NCI-H2029 (cell line): ENCODE measurements around the gene HOXB4.

ENCODE experiments used
- DNase-seq: peaks from one replicate; lab custom pipeline; 2025; lab: John Stamatoyannopoulos, UW

Gene HOXB4

DNA sequence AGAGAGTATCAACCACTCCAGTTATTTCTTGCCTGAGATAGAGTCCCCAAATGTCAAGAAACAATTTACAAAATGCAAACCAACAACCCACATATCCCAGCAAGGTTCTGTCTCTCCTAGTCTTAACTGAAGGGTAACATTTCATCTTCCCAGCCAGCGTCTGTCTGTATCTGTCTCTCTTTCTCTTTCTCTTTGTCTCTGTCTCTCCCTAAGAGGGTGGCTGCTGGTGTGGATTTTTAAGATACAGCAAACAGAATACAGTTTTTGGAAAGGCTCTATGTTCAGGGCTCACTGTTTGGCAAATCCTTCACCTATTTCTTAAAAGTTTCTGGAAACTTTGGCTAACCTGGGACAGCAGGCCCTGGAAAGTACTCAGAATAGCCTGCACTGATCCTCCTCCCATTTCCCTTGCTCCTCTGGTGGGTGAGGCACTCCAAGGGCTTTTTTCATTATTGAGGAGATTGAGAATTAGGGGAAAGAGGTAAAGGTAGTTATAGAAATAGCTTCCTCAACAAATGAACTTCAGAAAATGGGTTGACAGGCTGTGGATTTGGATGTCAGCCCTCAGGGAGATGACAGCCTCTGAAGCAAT, 6.2 kb downstream of the HOXB4 start:
- no peak for DNase-seq

DNA sequence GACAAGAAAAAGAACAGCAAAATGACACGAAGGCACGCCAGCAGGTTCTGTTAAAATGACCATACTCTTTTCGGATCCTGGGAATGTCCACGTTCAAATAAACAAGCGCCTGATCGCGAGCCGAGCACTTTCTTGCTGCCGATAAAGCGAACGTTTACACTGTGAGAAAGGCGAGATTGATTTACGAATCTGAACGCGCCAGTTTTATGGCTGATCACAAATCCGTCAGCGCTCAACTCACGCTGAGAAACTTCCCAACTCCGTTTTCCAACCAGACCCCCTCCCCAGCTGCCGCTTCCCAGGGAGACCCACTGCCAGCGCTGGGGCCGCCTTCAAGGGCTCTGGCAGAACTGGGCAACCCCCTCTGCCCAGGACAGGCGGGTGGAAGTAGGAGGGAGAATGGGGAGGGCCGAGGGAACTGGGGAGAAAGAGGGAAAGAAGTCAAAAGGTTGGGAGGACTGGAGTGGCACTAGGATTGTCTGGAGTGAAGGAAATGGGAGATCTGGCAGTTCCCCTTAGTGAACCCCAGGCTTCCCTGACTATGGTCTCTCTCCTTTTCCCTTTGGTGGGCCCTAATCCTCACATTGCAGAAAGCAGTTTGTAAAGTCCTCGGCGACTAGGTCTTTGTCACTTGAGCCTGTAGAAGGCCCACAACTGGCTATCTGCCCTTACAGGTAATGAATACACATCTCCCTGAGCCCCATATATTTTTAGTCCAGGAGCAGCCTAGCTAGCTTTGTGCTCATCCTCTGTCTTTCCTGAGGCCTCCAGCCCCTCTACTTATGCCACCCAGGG, 6.9 kb downstream of the HOXB4 start:
- no peak for DNase-seq

DNA sequence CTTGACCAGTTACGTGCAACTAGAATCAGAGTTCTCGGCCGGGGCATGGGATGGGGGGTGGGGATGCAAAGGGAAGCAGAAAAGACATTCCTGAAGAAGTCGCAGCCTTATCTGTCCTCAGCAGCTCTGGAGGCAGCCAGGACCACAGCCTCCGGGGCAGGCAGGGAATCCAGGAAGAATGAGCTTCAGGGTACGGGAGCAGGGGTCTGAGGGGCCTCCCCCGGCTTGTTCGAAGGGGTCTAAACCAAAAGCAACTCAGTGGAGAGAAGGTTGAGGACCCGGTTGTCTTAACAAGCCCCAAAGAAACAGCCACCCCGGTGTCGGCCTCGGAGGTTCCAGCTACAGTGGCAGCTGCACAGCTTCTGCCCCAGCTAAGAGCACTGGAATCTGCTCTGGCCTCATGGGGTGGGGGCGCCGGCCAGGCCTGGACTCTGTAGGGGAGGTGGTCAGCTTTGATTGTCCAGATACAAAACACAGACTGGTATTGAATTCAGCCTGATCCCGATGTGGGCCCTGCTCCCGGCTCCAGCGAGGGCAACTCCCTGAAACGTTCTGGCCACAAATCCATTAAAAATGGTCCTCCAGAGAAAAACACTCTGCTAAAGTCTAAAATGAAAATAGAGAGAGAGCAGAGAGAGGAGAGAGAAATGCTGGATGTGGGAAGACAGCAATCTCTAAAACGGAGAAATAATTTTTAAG, 7.7 kb downstream of the HOXB4 start:
- no peak for DNase-seq

DNA sequence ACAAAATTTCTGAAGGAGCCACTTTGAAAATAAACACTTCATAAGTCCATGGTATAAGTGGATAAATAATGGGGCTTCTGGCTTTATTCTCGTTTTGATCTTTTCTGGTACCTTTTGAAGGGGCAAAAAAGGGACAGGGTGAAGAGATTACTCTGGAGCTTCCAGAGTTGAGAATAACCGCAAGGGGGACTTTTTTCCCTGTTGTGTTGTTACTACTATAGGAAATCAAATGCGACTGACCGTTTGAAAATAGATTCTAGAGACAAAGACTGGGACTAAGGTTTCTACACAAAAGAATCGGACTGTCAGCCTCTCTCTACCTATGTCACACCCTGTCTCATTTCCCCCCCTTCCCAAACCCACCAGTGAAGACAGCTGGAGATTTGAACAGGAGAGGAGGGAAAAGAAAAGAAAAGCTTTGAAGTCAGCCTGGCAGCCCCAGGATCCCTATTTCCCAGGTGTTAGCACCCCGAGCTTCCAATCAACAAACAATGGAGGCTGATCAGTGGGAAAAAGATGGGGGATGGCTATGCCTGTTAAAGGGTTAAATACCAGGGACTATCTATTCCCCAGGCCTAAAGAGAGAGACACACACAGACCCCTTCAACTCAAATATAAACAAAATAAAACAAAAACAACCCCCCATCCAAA, 8.4 kb downstream of the HOXB4 start:
- no peak for DNase-seq

DNA sequence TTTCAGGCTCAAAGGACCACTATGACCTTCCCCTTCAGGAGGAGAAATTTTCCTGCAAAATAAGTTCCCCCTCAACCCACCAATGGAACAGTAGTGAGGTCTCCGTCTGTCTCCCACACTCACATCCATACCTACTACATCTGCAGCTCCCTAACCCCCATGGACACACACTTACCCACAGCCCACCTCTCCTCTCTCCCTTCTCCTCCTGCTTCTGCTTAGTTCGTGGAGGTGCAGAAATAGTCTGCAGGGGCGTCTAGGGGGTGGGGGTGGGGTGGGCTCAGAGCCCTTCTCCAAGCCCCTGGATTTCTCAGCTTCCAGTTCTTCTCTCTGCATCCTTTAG, 8.9 kb downstream of the HOXB4 start:
- no peak for DNase-seq

DNA sequence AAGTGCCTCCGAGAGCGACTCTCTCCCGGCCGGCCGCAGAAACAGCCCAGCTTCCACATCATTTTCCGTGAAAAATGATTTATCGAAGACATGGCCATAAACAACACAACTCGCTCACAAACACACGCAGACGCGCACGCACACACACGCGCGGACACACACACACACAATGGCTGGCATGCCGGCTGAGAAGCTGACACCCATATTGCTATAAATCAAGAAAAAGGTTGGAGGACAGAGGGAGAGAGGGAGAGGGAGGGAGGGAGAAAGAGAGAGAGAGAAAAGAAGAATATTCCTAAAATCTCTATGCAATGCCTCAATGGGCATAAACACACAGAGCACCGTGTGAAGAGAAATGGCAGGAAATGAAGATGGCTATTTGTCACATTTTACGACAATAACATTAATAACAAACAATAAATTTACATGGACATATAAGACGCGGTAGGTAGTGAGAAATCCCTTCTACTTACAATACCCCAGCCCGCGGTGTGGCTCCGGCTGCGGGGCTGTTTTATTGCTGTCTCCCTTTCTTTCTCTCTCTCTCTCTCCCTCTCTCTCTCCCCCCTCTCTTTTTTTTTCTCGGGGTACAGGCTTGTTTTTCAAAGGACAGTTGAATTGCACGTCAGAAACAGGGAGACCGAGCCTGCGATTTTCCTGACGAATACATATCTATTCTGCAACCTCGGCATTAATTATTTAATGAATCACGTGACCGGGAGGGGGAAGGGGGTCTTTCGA, 9.5 kb downstream of the HOXB4 start:
- DNase-seq = no peak

DNA sequence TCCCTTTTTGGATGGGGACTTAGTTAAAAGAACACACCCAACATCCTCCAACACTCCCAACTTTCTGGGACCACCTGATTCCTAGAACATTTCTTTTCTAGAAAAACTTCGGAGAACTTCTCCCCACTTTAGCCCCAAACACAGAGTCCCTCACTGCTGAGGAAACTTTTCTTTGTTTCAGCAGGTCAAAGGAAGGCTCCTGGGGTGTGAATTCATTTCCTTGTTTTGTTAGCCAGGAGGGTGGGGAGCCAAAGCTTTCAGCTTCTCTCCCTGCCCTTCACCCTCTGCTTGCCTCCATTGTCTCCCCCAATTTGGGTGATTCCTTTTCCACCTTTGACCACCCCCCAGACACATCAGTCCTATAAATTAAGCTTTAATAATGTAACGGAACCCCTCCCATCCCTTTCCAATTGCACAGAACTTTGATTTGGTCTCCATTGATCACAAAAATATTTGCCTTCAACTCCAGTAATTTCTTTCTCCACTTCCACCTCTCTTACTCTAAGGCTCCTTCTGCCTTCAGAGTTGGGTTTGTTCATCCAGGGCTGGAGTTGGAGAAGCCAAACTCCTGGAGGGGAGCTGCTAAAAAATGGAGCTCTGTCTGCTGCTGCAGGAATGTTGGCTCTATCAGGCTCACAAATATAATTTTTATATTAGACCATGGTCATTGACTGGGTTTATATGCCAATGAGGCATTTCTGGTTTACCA, 10.3 kb downstream of the HOXB4 start:
- DNase-seq = no peak

DNA sequence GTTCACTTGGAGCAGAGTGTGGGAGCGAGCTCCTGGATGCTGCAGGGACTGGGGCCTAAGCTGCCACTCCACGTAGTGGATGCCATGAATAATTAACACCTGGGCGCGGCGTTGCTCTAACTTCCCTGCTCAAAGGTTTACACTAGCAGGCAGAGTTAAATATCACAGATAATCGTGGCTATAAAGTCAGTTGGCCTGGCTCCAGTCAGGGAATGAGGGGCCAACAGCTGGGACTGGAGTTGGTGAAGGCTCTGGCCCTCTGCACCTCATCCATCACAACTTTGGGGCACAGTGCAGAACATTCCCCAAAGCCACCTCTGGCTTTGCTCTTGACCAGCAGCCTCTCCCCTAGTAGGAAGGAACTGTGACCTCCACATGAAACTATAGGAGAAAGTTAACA, 10.9 kb downstream of the HOXB4 start:
- no peak for DNase-seq

DNA sequence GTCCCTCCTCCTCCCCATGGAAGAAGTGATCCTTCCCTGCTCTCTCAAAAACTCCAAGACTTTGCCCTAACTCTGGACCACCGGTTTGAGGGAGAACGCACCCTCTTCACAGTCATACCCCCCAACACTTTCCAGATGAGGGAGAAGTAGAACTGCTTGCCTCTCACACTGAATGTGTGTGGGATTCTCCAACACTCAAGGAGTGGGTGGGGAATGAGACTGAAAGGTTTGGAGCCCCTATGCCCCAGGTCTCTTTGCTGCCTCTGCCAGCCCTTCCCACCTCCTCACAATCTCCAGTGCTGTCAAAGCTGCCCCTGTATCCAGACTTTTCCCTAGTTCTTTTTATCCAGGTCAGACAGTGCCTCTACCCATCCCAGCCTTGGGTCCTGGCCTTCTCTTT, 11.4 kb downstream of the HOXB4 start:
- DNase-seq = no peak

DNA sequence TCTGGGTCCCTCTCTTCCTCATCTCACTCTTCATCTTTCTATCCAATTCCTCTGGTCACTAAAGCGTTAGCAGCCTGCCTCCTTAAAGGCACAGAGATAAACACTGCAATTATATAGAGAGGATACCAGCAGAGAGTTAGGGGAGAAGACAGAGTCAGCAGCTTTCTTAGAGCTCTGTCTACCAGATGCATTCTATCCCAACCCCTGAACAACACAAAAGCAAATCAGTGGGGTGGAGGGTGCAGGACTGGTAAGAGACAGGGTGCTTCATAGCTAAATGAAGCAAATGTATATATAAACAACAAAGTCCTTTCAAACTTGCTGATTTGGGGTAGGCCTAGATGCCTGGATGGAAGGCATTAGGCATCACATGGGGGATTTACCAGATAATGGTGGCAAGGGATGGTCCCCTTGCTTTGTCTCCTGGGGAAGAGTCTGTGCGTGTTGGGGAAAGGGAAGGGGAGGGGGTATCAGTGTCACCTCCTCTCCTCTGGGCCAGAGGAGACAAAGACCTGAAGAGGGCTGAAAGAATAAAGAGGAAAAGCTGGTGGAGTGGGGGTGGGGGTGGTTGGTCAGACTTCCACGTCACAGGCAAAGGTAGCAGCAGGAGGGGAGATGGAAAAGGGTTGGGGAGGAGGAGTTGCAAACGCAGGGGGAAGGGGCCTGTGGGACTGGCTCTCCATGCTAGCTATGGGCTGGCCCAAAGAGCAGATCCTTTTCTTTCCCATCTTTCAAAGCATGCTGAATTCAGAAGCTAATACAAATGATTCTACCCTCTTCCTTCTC, 12.0 kb downstream of the HOXB4 start:
- no peak for DNase-seq

DNA sequence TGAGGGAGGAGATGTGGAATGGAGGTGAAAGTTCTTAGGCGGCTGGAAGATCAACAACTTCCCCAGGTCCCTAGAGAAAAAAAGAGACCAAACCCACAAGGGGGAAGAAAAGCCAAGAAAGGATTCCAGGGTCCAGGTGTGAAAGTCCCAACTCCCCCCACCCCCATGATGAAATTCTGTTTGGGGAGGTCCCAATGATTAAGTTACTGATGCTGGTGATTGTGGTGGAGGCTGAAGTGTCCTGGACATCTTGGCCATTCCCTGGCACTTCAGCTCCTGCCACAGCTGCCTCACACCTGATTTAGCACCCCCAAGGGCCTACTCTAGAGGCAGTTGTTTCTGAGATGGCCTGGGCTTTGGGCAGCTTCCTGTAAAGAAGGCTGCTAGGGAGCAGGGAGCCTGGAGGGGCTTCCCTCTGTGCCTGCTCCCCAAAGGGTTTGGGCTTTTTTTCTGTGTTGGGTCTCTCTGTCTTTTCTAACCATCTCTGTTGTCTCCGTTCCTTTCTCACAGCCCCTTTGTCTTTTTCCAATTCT, 13.1 kb downstream of the HOXB4 start:
- no peak for DNase-seq

DNA sequence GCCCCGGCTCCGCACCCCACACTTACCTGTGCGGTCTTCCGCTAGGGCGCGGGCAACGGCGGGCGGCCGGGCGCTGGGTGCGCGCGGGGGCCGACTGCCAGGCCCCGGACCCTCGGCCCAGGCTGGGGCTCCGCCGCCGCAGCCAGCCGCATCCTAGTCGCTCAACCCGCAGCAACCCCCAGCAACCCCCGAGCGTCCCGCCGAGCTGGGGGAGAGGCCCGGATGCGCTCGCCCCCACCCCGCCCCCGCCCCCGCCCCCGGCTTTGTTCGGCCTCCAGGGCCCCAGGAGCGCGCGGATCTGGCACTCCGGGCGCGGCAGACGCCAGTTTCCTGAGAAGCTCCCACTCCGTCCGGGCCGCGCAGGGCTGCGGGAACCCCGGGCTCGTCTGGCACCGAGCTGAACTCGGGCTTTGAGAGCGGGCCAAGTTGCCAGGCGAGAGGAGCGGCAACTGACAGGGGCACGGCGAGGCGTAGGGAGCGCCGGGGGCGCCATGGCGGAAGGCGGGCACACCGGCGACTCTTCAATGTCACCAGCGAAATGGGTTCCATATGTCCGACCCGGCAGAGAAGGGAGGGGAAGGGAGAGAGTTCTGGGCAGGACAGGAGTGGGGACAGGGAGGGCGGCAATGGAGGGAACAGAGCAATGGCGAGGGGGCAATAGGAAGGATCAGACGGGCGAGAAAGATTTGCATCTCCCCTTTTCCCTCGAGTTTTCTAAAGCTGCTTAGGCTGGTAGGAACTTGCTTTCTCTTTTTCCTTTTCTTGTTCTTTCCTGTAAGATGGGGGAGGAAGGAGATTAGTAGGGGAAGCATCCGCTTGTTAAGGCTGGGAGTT, 13.7 kb downstream of the HOXB4 start:
- DNase-seq = no peak

DNA sequence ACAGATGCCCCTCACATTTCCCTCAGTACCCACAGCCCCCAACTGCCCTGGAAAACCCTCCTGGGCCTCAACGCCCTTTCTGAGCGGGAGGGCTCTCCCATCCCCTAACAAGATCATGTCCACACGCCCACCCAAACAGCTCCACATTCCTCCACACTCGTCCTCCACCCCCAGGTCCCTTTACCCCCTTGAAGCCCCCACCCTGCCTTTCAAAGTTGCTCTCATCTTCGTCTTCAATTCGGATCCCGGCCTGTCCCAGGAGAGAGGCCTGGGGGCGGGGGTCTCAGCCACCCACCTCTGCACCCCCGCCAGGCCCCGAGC, 14.3 kb downstream of the HOXB4 start:
- DNase-seq = no peak

DNA sequence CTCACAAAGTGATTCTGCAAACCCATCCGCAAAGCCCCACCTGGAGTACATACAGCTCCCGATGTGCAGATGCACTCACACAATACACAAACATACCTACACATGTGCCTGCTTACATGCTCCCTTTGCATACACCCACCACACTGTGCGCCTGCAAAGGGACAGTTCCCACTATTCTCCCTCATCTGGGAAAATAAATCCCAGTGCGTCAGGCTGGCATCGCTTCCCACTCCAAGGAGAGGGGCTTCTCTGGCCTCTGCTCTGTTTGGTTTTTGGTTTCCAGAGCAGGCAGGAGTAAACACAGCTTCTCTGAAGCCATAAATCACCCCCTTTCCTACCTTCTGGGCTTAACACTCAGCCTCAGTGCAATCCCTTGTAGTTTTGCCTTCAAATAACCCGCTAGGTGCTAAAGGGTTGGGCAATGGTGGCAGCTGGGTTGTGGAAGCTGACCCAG, 14.7 kb downstream of the HOXB4 start:
- no peak for DNase-seq

DNA sequence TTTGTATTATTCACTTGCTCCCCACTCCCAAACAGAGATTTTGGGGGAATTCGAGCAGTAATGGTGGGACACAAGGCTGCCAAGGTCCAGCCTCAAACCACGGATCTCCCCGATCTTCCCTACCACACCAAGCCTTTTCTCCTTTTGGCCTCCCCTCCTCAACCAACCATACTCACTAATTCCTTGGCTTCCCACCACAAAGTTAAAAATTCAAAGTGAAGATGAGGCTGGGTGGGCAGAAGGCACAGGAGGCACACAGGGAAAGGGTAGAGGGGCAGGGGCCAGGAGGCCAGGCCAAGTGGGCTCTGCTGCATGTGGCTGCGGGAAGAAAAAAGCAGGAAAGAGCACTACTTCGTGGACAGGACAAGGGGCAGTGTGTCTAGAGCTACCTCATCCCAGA, 15.2 kb downstream of the HOXB4 start:
- DNase-seq = no peak

DNA sequence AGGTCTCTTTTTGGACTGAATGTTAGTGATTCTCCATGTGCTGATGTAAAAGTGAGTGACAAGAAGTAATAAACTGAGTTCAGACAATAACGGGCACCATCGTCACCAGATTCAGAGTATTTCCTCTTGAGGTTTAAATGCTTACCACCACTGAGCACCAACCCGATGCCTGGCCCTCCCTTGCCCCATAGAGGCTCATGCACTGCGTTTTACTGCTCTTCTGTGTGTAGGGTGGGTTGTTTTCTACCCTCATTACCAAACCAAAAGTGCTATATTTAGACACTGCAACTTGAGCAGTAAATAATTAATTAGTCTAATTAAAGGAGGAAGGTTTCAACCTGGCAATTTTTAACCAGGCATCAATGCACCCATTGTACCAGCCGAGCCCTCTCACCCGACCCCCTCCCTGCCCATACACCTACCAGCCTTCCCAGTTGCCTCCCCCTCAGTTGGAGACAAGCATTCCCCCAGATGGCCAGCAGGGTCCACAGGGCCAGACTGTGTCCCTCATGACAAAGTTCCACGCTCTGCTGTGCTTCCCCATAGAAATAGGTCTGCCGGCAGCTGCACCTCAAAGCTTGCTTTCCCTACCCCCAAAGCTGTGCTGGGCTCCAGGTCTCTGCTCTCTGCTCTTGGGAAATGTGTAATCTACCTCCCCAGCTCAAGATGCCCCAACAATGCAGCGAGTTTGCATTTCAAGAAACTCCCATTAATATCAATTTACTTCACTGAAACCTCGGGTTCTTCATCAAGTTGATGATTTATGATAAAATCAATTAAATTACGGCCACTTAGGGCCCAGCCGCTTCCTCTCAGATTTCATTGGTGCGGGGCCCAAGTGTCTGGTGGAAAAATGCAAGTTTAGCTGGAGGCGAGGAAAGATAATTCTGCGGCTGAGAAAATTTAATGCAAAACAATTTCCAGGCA, 16.0 kb downstream of the HOXB4 start:
- DNase-seq = no peak

DNA sequence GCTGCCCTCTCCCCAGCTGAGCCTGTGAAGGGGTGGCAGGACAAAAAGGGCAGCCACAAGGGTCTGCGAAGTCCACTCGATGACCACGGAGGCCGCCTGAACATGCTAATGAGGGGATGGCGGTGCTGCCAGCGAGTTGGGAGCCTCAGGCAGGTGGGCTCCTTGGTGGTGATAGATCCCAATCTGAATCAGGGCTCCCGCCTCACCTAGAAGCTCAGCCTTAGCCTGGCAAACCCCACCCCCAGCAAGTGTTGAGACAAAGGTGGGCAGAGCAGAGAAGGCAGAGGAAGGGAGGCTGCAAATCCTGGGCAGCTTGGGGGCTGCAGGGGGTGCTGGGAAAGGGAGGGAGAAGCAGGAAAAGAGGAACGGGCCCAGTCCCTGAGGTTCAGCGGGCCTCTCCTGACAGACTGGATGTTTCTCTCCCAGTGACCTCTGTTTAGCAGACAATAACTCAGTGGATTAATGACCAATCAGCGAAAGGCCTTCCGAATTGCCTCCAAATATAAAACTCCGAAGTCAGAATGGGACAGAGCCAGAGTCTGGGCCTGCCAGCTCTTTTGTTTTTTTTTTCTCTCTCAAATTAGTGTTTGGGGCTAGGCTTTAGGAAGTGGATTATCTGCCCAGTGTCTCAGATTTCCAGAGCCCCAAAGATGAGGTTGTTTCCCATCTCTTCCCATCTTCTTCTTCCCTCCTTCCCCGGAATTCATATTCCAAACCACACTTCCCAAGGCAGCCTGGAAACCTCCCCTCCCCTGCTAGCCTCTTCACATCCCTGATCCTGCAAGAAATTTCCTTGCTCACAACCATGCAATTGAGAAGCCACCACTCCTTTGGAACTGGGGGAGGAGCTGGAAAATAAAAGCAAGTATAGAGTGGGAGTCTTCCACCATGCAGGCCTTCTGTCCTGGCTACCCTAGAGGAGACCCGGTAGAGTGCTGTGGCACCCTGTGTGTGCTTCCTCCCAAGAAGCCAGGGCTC, 18.0 kb downstream of the HOXB4 start:
- no peak for DNase-seq
